Neural cell (in vitro differentiated cells): ENCODE results near the gene MAP2K6. TPM values are rescaled to one million over a fixed set of nuclear protein-coding genes. Genes with fewer than 3 reads are reported as not detected.

Source experiments
- H2AFZ ChIP-seq: fragments of 200-600, 300-800 bp; sonication (generic), shearing (Covaris generic); 2 replicates; pipeline ENCODE4 v1.6.0; 2014; ENCODE audit warnings: low read depth, mild to moderate bottlenecking, antibody characterized with exemption, low read length, moderate library complexity
- H3F3A ChIP-seq: fragments of 200-600 bp; shearing (Covaris generic); 2 replicates; pipeline ENCODE4 v1.6.1; 2016; ENCODE audit warnings: mild to moderate bottlenecking, moderate library complexity, mixed read lengths, antibody characterized with exemption, low read length; ENCODE audit not compliant: insufficient read depth, poor library complexity, severe bottlenecking
- H3K27ac ChIP-seq: fragments of 200-600, 300-800 bp; sonication (generic), shearing (Covaris generic); 2 replicates; pipeline ENCODE4 v1.5.1; 2014; ENCODE audit warnings: mild to moderate bottlenecking, low read length, moderate library complexity
- H3K27me3 ChIP-seq: fragments of 300-800, 200-600 bp; sonication (generic), shearing (Covaris generic); 2 replicates; pipeline ENCODE4 v1.6.0; 2014; ENCODE audit warnings: mild to moderate bottlenecking, low read depth, low read length, moderate library complexity; ENCODE audit not compliant: insufficient read depth
- H3K36me3 ChIP-seq: fragments of 300-800, 200-600 bp; sonication (generic), shearing (Covaris generic); 2 replicates; pipeline ENCODE4 v1.5.1; 2014; ENCODE audit warnings: mild to moderate bottlenecking, antibody characterized with exemption, low read length, moderate library complexity; ENCODE audit not compliant: insufficient read depth
- H3K4me2 ChIP-seq: fragments of 300-800, 200-600 bp; sonication (generic), shearing (Covaris generic); 2 replicates; pipeline ENCODE4 v1.6.0; 2014; ENCODE audit warnings: mild to moderate bottlenecking, low read length
- H3K4me3 ChIP-seq: fragments of 300-800, 200-600 bp; sonication (generic), shearing (Covaris generic); 2 replicates; pipeline ENCODE4 v1.5.1; 2014; ENCODE audit warnings: mild to moderate bottlenecking, low read length, moderate library complexity
- H3K79me2 ChIP-seq: fragments of 200-600 bp; shearing (Covaris generic); replicated peaks from 2 replicates; pipeline ENCODE4 v1.6.0; 2014; ENCODE audit warnings: mild to moderate bottlenecking, low read length, moderate library complexity; ENCODE audit not compliant: insufficient read depth
- H3K9ac ChIP-seq: fragments of 300-800, 200-600 bp; sonication (generic), shearing (Covaris generic); 2 replicates; pipeline ENCODE4 v1.6.1; 2016; ENCODE audit warnings: mild to moderate bottlenecking, low read length, mixed read lengths
- H3K9me2 ChIP-seq: fragments of 200-600 bp; shearing (Covaris generic); 2 replicates; pipeline ENCODE4 v1.6.1; 2016; ENCODE audit warnings: mild to moderate bottlenecking, low read length, mixed read lengths; ENCODE audit not compliant: insufficient read depth
- H3K9me3 ChIP-seq: fragments of 200-600, 300-800 bp; sonication (generic), shearing (Covaris generic); 2 replicates; pipeline ENCODE4 v1.6.1; 2016; ENCODE audit warnings: mild to moderate bottlenecking, mixed run types, low read length, moderate library complexity, mixed read lengths
- H4K20me1 ChIP-seq: fragments of 200-600 bp; shearing (Covaris generic); 2 replicates; pipeline ENCODE4 v1.6.1; 2016; ENCODE audit warnings: mild to moderate bottlenecking, mixed run types; ENCODE audit not compliant: insufficient read depth
- CTCF ChIP-seq: fragments of 450-650 bp; IDR thresholded peaks from 2 replicates; pipeline ENCODE4 v1.5.1; 2014; ENCODE audit warnings: antibody characterized with exemption, mild to moderate bottlenecking, moderate library complexity; ENCODE audit not compliant: poor library complexity, severe bottlenecking
- EP300 ChIP-seq: fragments of 450-650 bp; conservative IDR thresholded peaks from 2 replicates; pipeline ENCODE4 v1.6.1; 2014; ENCODE audit warnings: antibody characterized with exemption, mild to moderate bottlenecking, moderate library complexity; ENCODE audit not compliant: poor library complexity, severe bottlenecking
- EZH2 ChIP-seq: fragments of 200-600, 300-800 bp; shearing (Covaris generic), sonication (generic); IDR thresholded peaks from 2 replicates; pipeline ENCODE4 v1.6.1; 2014; ENCODE audit warnings: antibody characterized with exemption, low read length, borderline replicate concordance, mild to moderate bottlenecking; ENCODE audit not compliant: insufficient read depth, poor library complexity, severe bottlenecking
- MXI1 ChIP-seq: fragments of 450-650 bp; conservative IDR thresholded peaks from 2 replicates; pipeline ENCODE4 v1.6.1; 2014; ENCODE audit warnings: antibody characterized with exemption, mild to moderate bottlenecking; ENCODE audit not compliant: poor library complexity, severe bottlenecking
- POLR2AphosphoS5 ChIP-seq: IDR thresholded peaks from 2 replicates; pipeline ENCODE4 v1.6.1; 2012
- RAD21 ChIP-seq: fragments of 450-650 bp; conservative IDR thresholded peaks from 2 replicates; pipeline ENCODE4 v1.6.1; 2014; ENCODE audit warnings: antibody characterized with exemption, mild to moderate bottlenecking, moderate library complexity
- SMC3 ChIP-seq: fragments of 450-650 bp; conservative IDR thresholded peaks from 2 replicates; pipeline ENCODE4 v1.6.1; 2014; ENCODE audit warnings: antibody characterized with exemption, mild to moderate bottlenecking, moderate library complexity; ENCODE audit not compliant: poor library complexity
- TAF1 ChIP-seq: IDR thresholded peaks from 2 replicates; pipeline ENCODE4 v1.6.1; 2012; ENCODE audit warnings: low read depth
- polyA plus RNA-seq: library from polyadenylated mRNA; depleted of rRNA; stranded (reverse); fragments of >200 nt; gene quantifications from 2 replicates; pipeline ENCODE4 v1.2.3, GENCODE V29; 2014
- TF ChIP-seq, protein P1 (sequence below): IDR thresholded peaks from 2 replicates; pipeline ENCODE4 v1.6.1; 2012; ENCODE audit warnings: borderline replicate concordance

Gene MAP2K6
- polyA plus RNA-seq, 1 donor from 2014 or later: 10.5 TPM

DNA sequence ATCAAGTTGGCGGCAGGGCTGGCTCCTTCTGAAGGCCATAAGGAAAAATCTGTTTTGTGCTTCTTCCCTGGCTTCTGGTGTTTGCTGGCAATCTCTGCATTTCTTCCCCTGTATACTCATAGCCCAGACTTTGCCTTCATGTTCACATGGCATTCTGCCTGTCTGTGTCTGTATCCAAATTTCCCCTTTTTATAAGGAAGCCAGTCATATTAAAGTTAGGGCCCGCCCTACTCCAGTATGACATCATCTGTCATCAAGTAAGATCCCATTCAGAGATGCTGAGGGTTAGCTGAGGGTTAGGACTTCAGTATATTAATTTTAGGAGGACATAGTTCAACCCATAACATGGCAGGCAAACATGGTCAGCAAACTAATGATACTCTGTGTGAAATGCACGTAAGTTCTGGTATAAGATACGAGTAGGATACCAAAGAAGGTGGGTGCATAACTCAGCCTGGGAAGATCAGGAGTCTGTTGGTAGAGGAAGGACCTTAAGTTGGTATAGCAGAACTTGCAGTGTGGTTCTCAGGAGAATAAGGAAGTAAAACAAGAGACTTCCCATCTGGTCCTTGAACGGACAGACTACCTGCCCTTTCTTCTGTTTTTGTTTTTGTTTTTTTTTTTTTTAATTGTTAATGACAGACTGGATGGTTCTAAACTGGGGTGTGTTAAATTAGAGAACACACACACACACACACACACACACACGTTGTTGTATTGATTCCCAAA, 13.9 kb downstream of the MAP2K6 start:
- no peaks in the 10 kb centered on the region for H3K27me3 ChIP-seq
- H3K27ac ChIP-seq: no peak overlapping the region
- no peak for TF ChIP-seq POLR2AphosphoS5
- TF ChIP-seq MXI1: no peak
- no peak for TF ChIP-seq CTCF
- no peak overlapping the region for H2AFZ ChIP-seq
- H3K9ac ChIP-seq: no peak overlapping the region
- H3F3A ChIP-seq: no peaks in the 10 kb centered on the region
- H3K9me2 ChIP-seq: no peaks in the 10 kb centered on the region
- H3K36me3 ChIP-seq: no peaks in the 10 kb centered on the region
- H3K9me3 ChIP-seq: no peaks in the 10 kb centered on the region
- H3K4me3 ChIP-seq: no peak overlapping the region
- no peaks in the 10 kb centered on the region for H4K20me1 ChIP-seq
- peaks cover 2% of the 10 kb centered on the region for H3K79me2 ChIP-seq
- no peak overlapping the region for H3K4me2 ChIP-seq

- peaks cover 2% of the 10 kb centered on the region for H3K79me2 ChIP-seq
- H3K9me2 ChIP-seq: no peaks in the 10 kb centered on the region
- no peaks in the 10 kb centered on the region for H4K20me1 ChIP-seq
- H3K9me3 ChIP-seq: no peaks in the 10 kb centered on the region
- no peak overlapping the region for H3K27ac ChIP-seq
- no peaks in the 10 kb centered on the region for H3F3A ChIP-seq
- no peak overlapping the region for H3K9ac ChIP-seq
- no peaks in the 10 kb centered on the region for H3K27me3 ChIP-seq
- H2AFZ ChIP-seq: no peak overlapping the region
- TF ChIP-seq EZH2 (no peak), SMC3 (no peak), CTCF (no peak), RAD21 (no peak), EP300 (no peak), POLR2AphosphoS5 (no peak), MXI1 (no peak), TAF1 (no peak)
- TF ChIP-seq, protein P1, sequence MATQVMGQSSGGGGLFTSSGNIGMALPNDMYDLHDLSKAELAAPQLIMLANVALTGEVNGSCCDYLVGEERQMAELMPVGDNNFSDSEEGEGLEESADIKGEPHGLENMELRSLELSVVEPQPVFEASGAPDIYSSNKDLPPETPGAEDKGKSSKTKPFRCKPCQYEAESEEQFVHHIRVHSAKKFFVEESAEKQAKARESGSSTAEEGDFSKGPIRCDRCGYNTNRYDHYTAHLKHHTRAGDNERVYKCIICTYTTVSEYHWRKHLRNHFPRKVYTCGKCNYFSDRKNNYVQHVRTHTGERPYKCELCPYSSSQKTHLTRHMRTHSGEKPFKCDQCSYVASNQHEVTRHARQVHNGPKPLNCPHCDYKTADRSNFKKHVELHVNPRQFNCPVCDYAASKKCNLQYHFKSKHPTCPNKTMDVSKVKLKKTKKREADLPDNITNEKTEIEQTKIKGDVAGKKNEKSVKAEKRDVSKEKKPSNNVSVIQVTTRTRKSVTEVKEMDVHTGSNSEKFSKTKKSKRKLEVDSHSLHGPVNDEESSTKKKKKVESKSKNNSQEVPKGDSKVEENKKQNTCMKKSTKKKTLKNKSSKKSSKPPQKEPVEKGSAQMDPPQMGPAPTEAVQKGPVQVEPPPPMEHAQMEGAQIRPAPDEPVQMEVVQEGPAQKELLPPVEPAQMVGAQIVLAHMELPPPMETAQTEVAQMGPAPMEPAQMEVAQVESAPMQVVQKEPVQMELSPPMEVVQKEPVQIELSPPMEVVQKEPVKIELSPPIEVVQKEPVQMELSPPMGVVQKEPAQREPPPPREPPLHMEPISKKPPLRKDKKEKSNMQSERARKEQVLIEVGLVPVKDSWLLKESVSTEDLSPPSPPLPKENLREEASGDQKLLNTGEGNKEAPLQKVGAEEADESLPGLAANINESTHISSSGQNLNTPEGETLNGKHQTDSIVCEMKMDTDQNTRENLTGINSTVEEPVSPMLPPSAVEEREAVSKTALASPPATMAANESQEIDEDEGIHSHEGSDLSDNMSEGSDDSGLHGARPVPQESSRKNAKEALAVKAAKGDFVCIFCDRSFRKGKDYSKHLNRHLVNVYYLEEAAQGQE: no peak
- H3K4me3 ChIP-seq: no peak overlapping the region
- no peak overlapping the region for H3K4me2 ChIP-seq
- no peaks in the 10 kb centered on the region for H3K36me3 ChIP-seq
Measured at GRCh38 chr17:69430488-69430887, 16.0 kb downstream of the MAP2K6 start.
